ENCODE results near the gene CD247.

DNA sequence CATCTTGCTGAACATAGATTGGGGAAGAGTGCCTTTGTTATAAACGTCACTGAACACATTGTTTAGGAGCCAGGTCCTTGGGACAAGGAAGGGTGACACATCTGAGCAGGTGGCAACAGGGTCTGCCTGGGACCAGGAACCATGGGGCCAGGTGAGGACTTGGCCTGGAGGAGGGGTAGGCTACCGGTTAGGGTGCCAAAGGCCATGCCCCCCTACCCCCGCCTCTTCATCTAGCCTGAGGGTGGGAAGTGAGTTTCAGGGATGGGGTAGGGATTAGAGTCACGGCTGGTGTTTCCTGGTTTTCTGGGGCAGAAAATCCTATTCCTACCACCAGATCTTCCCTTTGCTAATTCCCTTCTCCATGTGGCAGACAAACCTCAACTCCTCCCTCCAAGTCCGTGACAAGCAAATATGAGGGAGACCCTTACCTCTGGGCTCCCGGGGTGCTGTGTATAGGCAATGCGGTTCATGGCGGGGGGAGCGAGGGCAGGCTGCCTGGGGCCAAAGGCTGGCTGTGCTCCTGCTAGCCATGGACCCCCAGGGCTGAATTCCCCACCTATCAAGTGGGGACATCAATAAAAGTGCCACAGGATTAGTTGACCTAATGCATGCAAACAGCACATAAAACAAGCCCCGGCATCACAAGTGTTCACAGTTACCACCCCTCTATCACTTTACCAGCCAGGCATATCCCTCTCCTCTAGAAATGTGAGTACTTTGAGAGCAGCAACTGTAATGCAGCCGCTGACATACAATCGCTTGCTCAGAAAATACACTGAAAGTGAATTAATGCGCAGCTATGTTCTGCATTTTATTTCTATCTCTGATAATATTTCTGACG is 14.5 kb downstream of the CD247 start:
- TF ChIP-seq CTCF (IDR thresholded peaks at IDR 0.05 in 8 of 11, conservative IDR thresholded peaks at IDR 0.05 in 3 of 11), result no peak
- TF ChIP-seq POLR2A (IDR thresholded peaks at IDR 0.05), result no peak
- no peak for TF ChIP-seq POLR2AphosphoS5 (IDR thresholded peaks at IDR 0.05)
